Upper lobe of right lung (tissue), 1 donor: ENCODE data around the gene OR6C75. TPM values are rescaled to one million over a fixed set of nuclear protein-coding genes. Genes with fewer than 3 reads are reported as not detected.
A peak's percentile ranks its signal among the peaks of the same experiment; 100 is the strongest.
"Not testable (repeated sequence)": the region's sequence is repeated elsewhere in the genome, so short reads cannot be mapped to it uniquely, and the experiment has no call there.

Experiments
- ATAC-seq: fragments of 200-7000 bp; cut with Tn5 transposase; one replicate; pipeline ENCODE4 v1.9.1; 2020; ENCODE audit warnings: mild to moderate bottlenecking, moderate library complexity
- DNase-seq: peaks from one replicate; pipeline ENCODE4 v3.0.0-alpha.2; 2020
- H3K27ac ChIP-seq: fragments of 200-600 bp; one replicate; pipeline ENCODE4 v1.8.0; 2022
- H3K27me3 ChIP-seq: fragments of 200-600 bp; one replicate; pipeline ENCODE4 v1.8.0; 2022; ENCODE audit warnings: mild to moderate bottlenecking
- H3K36me3 ChIP-seq: fragments of 200-600 bp; one replicate; pipeline ENCODE4 v1.8.0; 2022
- H3K4me1 ChIP-seq: fragments of 200-600 bp; one replicate; pipeline ENCODE4 v1.8.0; 2022
- H3K4me3 ChIP-seq: fragments of 200-600 bp; one replicate; pipeline ENCODE4 v1.8.0; 2022; ENCODE audit warnings: mild to moderate bottlenecking
- H3K9me3 ChIP-seq: fragments of 200-600 bp; one replicate; pipeline ENCODE4 v1.8.0; 2022
- intact Hi-C: fragments of 100-400 bp; cut with DNase I; formaldehyde crosslinking; loops from one replicate; pipeline ENCODE4 v1.11.0; 2022
- total RNA-seq: library from RNA; stranded (reverse); fragmentation: NEBNext Ultra II Directional; extraction: Animal tissue kit (Norgen Biotek cat#: 25700); gene quantifications from one replicate; pipeline ENCODE4 v1.2.1, GENCODE V29; 2021
- TF ChIP-seq, protein P1 (sequence below): fragments of 200-600 bp; IDR thresholded peaks from one replicate; pipeline ENCODE4 v1.8.0; 2022; ENCODE audit warnings: antibody characterized with exemption
- donor health status: DM: no; HTN: yes; CAD: no; lungs with severe emphysema.

Gene OR6C75
- total RNA-seq, 1 donor from 2014 or later, result not detected

DNA sequence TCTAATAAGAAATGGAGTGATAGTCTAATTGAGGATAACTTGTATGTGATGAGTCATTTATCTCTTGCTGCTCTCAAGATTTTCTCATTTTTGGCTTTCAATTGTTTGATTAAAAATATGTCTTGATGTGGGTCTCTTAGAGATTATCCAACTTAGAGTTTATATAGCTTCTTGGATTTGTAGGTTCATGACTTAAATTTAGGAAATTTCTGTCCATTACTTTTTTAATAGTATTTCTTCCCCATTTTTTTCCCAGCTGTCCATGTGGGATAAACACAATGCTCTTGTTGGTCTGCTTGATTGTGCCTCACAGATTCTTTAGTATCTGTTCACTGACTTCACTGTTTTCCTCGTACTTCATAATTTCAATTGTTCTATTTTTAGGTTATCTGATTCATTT, 45.1 kb downstream of the OR6C75 start:
- intact Hi-C loops, result no loop called here
- Histone ChIP-seq H3K4me3 (no peak overlapping the region), H3K9me3 (no peaks in the 10 kb centered on the region), H3K4me1 (no peaks in the 10 kb centered on the region), H3K36me3 (no peaks in the 10 kb centered on the region), H3K27ac (no peak overlapping the region), H3K27me3 (no peaks in the 10 kb centered on the region)
- DNase-seq (no peak), ATAC-seq (no peak)
- TF ChIP-seq, protein P1, sequence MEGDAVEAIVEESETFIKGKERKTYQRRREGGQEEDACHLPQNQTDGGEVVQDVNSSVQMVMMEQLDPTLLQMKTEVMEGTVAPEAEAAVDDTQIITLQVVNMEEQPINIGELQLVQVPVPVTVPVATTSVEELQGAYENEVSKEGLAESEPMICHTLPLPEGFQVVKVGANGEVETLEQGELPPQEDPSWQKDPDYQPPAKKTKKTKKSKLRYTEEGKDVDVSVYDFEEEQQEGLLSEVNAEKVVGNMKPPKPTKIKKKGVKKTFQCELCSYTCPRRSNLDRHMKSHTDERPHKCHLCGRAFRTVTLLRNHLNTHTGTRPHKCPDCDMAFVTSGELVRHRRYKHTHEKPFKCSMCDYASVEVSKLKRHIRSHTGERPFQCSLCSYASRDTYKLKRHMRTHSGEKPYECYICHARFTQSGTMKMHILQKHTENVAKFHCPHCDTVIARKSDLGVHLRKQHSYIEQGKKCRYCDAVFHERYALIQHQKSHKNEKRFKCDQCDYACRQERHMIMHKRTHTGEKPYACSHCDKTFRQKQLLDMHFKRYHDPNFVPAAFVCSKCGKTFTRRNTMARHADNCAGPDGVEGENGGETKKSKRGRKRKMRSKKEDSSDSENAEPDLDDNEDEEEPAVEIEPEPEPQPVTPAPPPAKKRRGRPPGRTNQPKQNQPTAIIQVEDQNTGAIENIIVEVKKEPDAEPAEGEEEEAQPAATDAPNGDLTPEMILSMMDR, result no peak

DNA sequence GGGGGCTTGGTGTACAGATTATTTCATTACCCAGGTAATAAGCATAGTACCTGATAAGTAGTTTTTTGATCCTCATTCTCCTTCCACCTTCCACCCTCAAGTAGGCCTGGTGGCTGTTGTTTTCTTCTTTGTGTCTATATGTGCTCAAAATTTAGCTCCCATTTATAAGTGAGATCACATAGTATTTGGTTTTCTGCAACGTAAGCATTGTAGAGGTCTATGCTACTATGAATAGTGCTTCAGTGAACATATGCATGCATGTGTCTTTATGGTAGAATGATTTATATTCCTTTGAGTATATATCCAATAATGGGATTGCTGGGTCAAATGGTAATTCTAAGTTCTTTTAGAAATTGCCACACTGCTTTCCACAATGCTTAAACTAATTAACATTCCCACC, 46.4 kb downstream of the OR6C75 start:
- H3K9me3 ChIP-seq, H3K4me3 ChIP-seq, H3K27me3 ChIP-seq, DNase-seq, H3K36me3 ChIP-seq, H3K4me1 ChIP-seq, ATAC-seq, H3K27ac ChIP-seq, intact Hi-C loops: not testable (repeated sequence)

DNA sequence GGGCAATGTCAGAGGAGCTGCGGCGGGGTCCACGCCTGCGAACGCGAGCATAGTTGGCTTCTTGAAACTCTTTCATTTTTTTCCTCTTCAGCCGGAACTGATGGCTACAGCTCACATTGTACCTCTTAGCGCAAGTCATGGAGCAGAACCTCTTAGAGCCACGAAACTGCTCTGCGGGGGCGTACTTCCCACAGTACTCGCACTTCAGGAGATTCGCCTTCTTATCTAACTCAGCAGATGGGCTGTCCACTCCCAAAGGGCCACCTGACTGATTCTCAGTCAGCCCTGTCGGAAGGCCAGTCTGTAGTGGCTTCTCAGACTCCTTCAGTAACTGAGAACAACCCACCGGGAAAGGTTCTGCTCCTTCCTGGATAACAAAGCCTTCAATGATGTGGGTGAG, 49.4 kb downstream of the OR6C75 start:
- intact Hi-C loops, H3K4me3 ChIP-seq, H3K27ac ChIP-seq, H3K9me3 ChIP-seq, H3K27me3 ChIP-seq, ATAC-seq, H3K4me1 ChIP-seq, H3K36me3 ChIP-seq, DNase-seq: not testable (repeated sequence)

DNA sequence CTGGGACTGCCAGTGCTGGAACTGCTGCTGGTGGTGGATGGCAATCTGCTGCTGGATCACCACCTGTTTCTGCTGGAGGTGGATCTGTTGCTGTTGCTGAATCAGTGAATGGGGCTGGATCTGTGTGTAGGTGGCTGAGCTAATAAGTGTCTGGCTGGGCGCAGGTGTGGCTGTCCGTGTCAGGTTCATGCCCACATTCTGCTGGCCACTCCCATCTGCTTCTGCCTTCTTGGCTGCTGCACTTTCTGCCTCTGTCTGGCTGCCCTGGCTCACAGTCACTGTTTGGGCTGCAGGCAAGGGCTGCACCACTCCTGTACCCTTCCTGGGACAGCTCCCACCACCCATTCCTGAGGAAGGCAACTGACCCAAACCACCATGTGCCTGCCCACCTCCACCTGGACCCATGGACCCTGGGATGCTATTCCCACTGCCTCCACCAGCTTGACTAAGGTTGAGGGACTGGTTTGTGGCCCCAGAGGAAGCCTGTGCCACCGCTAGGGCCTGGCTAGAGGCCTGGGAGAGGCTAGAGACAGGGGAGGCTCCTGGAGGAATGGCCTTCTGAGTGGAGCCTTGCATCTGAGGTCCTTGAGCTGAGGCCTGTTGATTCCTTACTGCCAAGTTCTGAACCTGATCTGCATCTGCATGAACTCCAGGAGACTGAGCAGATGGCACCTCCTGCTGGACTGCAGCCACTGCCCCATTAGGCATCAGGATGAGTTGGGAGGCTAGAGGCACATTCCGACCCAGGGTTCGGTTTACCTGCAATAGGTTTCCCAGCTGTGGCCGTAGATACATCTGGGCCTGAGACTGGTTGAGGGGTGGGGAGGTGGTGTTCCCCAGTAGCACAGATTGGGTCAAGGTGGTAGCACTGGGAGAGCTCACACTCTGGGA, 51.0 kb downstream of the OR6C75 start:
- H3K27me3 ChIP-seq, H3K36me3 ChIP-seq, DNase-seq, H3K27ac ChIP-seq, H3K4me3 ChIP-seq, H3K4me1 ChIP-seq, intact Hi-C loops, H3K9me3 ChIP-seq: not testable (repeated sequence)
- peak; percentile 51 for ATAC-seq

DNA sequence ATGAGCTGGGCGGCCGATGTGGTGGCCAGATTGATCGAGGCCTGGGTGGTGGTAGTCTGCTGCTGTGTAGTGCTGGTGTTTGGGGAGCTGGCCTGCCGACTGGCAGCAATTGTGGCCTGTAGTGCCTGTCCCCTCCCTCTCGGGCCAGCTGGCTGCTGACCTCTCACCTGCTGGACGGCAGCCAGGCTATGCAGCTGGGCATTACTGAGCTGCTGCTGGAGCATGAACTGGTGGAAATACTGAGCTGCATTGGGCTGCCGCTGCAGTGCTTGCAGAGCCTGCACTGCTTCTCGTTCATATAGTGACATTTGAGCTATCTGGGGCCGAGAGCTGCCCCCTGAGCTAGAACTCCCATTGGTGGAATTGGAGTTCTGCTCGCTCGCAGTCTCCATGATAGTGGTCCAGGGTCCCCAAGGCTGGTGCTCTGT, 51.6 kb downstream of the OR6C75 start:
- intact Hi-C loops, H3K4me3 ChIP-seq, H3K4me1 ChIP-seq, H3K36me3 ChIP-seq, H3K27ac ChIP-seq, H3K27me3 ChIP-seq, H3K9me3 ChIP-seq: not testable (repeated sequence)
- DNase-seq (peak; percentile 50), ATAC-seq (peak; percentile 40)

DNA sequence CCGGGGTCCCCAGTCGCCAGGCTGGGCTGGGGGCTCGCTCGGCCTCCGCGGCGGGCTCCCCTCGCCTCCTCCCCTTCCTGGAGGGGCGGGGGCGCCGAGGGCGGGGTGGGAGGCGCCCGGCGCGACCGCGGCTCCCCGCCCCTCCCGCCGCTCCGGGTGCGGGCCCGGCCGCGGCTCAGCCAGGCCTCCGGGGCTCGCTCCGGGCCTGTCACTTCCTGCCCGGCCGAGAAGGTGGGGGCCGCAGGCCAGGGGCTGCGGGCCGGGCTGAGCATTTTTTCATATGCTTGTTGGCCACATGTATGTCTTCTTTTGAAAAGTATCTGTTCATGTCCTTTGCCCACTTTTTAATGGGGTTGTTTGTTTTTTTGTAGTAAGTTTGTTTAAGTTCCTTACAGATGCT, 52.1 kb downstream of the OR6C75 start:
- H3K27me3 ChIP-seq, DNase-seq, H3K27ac ChIP-seq, H3K9me3 ChIP-seq, H3K36me3 ChIP-seq, H3K4me1 ChIP-seq, H3K4me3 ChIP-seq, intact Hi-C loops: not testable (repeated sequence)
- ATAC-seq, result peak; percentile 83

DNA sequence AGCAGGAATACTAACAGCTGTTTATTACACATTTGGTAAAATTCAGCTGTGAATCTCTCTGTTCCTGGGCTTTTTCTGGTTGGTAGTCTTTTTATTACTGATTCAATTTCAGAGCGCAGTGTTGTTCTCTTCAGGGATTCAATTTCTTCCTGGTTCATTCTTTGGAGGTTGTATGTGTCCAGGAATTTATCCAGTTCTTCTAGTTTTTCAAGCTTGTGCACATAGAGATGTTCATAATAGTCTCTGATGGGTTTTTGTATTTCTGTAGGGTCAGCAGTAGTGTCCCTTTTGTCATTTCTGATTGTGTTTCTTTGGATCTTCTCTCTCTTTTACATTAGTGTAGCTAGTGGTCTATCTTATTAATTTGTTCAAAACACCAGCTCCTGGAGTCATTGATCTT, 54.2 kb downstream of the OR6C75 start:
- Histone ChIP-seq H3K4me1 (no peaks in the 10 kb centered on the region), H3K36me3 (no peaks in the 10 kb centered on the region), H3K27me3 (no peaks in the 10 kb centered on the region), H3K27ac (no peak overlapping the region), H3K4me3 (no peak overlapping the region), H3K9me3 (no peaks in the 10 kb centered on the region)
- ATAC-seq (no peak), DNase-seq (no peak)
- TF ChIP-seq, protein P1, result no peak
- intact Hi-C loops, result no loop called here

Other genes with a start within 250 kb of the OR6C75 start
- gene OR9K2, start 236.6 kb upstream of the OR6C75 start, total RNA-seq, result not detected
- not detected for gene OR10A7, start 141.9 kb upstream of the OR6C75 start, total RNA-seq
- not detected for gene OR6C74, start 118.4 kb upstream of the OR6C75 start, total RNA-seq
- not detected for gene OR6C6, start 66.4 kb upstream of the OR6C75 start, total RNA-seq
- not detected for gene OR6C1, start 48.6 kb upstream of the OR6C75 start, total RNA-seq
- not detected for gene OR6C3, start 32.2 kb upstream of the OR6C75 start, total RNA-seq
- not detected for gene OR6C65, start 37.6 kb downstream of the OR6C75 start, total RNA-seq
- gene OR6C76, start 63.3 kb downstream of the OR6C75 start, total RNA-seq, result not detected
- not detected for gene OR6C2, start 81.1 kb downstream of the OR6C75 start, total RNA-seq
- gene OR6C70, start 107.2 kb downstream of the OR6C75 start, total RNA-seq, result not detected
- not detected for gene OR6C68, start 129.4 kb downstream of the OR6C75 start, total RNA-seq
- gene OR6C4, start 186.6 kb downstream of the OR6C75 start, total RNA-seq, result not detected
- gene OR2AP1, start 209.5 kb downstream of the OR6C75 start, total RNA-seq, result not detected